HG03571 (cell line): ENCODE measurements around the gene ENOX1.
A peak's percentile ranks its signal among the peaks of the same experiment; 100 is the strongest.

Experiments used
- ATAC-seq: cut with Tn5 transposase; IDR thresholded peaks from one replicate; pipeline ENCODE4 v1.9.1; 2021; ENCODE audit not compliant: unreplicated experiment

Gene ENOX1

GRCh38 chr13:43391036-43391435 is 395.7 kb downstream of the ENOX1 start:
- no peak for ATAC-seq

DNA sequence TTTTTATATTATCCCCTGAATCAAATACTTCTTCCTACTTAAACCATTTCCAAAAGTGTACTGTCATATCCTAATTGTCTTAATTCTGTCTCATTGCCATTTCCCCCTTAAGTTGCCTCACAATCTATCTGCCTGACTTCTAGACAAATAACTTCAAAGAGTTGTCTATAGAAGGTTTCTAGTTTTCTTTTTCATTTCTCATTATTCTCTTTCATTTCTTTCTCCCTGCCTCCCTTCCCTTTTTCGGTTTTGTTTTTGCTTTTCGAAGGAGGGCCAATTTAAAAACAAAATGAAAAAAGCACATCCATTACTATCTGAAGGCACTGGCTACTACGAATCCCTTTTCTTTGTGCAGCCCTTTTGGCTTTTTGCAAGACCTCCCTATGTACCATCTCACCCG is 396.2 kb downstream of the ENOX1 start:
- ATAC-seq = peak; percentile 57

- ATAC-seq = no peak
These were observed 396.8 kb downstream of the ENOX1 start for GRCh38 chr13:43389983-43390382.

- ATAC-seq = no peak
These were observed 397.2 kb downstream of the ENOX1 start for GRCh38 chr13:43389573-43389972.

- ATAC-seq = peak; percentile 48
These were observed 398.3 kb downstream of the ENOX1 start for GRCh38 chr13:43388282-43389034.

- no peak for ATAC-seq
These were observed 398.9 kb downstream of the ENOX1 start for GRCh38 chr13:43387880-43388279.

- no peak for ATAC-seq
These were observed 403.1 kb downstream of the ENOX1 start for GRCh38 chr13:43383498-43384165.

- ATAC-seq = no peak
These were observed 407.0 kb downstream of the ENOX1 start for GRCh38 chr13:43379738-43380137.

- ATAC-seq = no peak
These were observed 408.8 kb downstream of the ENOX1 start for GRCh38 chr13:43377973-43378372.

- ATAC-seq = no peak
These were observed 409.6 kb downstream of the ENOX1 start for GRCh38 chr13:43377149-43377548.

DNA sequence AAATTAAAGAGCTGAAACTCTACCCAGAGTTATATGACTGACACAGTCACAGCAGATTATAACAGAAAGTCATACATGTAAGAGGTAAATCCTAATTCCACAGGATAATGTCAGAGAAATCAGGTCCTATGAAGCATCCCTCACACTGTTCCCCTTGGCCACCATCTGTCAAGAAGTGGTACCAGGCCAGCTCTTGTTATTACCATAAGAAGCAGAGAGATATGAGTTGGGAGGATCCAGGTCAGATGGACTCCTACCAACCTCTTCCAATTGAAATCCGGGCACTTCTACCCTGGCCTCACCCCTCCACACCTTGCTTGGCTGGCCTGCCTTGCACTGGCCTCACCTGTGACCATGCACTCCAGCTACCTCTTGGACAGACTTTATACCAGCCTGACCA is 410.2 kb downstream of the ENOX1 start:
- no peak for ATAC-seq

DNA sequence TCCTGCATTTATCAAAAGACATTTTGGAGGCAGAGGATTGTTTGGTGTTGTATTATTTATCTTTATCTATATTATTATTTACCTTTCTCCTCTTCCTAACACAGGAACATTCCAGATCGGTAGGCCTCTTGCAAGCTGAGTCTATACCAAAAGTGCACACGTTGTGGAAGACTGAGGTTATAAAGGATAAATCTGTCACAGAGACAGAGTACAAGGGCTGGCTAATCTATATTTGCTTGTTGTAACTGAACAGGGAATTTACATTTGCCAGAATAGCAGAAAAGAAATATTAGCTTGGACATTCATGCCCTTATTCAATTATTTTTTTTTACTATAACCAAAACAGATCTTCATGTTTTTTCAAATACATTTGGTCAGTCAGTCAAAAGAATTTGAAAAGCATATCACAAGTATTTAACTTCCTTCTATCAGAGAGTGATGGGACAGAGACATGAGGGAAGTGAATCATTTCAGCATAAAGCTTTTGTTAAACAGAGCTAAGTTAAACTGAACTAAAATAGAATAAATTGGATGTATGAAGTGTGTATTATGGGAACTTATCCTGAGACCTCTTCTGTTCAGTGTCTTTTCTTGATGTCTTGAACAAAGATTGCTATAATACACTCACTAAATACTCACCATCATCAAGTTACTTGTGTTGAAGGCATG is 410.8 kb downstream of the ENOX1 start:
- ATAC-seq = no peak

DNA sequence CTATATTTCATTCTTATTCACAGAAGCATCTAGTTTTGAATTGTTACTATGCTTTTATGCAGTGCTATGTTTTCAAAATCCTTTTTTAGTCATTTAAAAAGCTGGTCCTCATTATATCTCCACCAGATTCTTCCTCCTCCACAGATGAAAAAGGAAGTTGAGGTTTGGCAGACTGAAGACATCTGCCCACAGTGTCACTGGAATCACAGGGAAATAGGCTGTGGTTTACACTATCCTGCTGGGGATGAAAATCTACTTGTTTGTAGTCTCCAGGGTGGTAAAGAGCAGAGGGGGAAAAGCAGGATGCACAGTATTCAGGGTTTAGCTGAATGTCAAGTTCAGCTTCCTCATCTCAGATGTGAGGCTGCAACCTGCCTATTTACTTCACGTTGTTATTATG is 412.2 kb downstream of the ENOX1 start:
- no peak for ATAC-seq

DNA sequence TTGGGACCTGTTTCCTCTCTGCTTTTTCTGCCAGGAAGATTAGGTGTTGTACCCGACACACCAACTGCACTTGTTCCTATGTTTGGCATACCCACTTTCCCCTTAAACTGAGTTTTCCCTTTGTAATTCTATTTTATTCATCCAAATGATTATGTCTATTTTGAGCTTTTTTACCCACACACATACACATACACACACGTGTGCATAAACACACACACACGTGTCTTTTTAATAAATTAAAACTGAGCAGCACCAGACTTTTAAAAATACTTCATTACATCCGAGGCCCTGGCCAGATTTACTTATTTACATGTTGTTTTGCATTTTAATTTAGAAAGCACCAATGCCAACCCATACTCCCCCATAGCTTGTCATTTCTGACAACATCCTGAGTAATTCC is 413.4 kb downstream of the ENOX1 start:
- no peak for ATAC-seq

DNA sequence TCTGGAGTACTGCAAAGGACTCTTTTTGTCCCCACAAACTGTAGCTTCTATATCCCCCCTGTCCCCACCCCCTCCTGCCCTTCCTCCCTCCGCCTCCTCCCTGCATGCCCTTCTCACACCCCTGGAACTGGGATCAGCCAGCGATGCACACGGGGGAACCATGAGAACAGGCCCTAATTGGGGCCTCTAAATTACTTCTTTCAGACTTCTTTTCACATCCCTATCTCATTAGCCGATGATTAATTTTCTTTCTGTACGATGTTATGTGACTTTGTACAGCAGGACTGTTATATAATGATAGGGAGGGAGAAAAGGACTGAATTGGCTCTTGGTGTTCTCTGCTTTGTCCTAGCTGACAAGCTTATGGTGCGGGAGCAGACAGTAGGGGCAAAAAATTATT is 415.9 kb downstream of the ENOX1 start:
- ATAC-seq = no peak

GRCh38 chr13:43369319-43369718 is 417.5 kb downstream of the ENOX1 start:
- ATAC-seq = no peak

DNA sequence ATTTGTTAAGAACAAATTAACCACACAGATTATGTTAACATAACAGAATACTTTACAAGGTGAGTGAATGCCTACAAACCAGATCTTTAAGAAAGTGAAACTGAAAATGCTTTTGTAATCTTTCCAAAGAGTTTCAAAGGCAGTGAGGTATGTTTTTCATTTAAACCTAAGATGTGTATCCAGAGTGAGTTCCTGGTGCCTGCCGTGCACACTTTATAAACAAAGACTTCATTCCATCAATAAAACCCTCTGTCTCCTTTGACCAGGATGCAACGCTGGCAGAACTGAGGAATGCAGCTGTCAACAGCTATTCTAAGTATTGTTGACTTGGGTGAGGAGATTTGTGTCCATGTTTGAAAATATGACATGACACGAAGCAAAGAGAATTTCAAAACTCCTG is 418.8 kb downstream of the ENOX1 start:
- ATAC-seq = no peak

DNA sequence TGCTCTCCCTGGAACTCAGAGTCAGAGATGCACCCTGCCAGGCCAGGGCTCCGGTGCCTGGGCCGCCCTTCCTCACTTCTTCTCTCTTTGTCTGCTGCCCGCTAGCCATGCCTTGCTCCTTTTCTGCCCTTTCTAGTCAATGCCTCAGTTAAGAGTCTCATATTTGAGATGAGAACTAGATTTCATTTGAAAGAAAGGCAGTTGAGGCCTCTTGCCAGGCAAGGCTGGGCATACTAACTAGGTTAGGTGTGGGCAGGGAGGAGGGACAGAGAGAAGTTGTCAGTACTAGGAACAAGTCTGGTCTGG is 421.8 kb downstream of the ENOX1 start:
- no peak for ATAC-seq

DNA sequence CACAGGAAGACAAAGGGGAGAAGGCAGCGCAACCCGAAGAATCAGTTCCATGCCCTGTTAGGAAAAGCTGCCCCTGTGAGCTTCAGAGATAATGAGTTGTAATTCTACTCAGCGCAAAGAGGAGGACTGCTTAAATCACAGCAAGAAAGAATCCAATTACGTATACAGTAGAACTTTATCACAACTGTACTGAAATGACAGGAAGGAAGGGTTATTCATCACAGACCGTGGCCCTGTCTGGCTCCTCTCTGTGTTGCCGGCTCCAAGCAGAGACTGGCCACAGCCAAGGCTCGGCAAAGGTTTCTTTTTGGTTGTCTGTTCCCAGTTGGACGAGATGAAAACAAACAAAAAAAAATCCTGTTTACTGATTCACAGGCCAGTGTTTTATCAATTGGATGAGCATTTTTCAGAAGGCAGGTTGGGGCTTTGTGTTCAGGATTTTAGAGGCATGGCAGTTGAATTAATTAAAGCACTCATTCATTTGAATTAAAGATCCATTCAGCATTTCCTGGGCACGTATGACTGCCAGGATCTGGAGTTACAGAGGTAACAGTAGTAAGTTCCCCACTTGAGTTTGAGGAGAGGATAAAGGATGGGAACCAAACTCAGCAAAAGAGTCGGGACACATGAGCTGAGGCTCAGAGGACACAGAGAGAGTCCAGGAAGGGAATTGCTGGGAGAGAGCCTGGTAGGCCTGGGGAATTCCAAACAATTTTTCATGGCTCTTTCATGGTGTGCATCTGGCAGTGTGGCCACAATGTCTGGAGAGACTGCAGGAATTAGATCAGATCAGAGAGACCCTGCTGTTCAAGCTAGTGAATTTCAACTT is 422.3 kb downstream of the ENOX1 start:
- ATAC-seq = no peak

GRCh38 chr13:43363156-43363953 is 423.4 kb downstream of the ENOX1 start:
- ATAC-seq = no peak

- ATAC-seq = no peak
These were observed 424.2 kb downstream of the ENOX1 start for GRCh38 chr13:43362556-43362955.
